ENCODE results near the gene LIN28B. TPM values are rescaled to one million over a fixed set of nuclear protein-coding genes. Genes with fewer than 3 reads are reported as not detected.
"Not testable (repeated sequence)": the region's sequence is repeated elsewhere in the genome, so short reads cannot be mapped to it uniquely, and the experiment has no call there.

LIN28B gene
- polyA plus RNA-seq, 3 donors = 0.13 to 0.32 (median 0.30) TPM

DNA sequence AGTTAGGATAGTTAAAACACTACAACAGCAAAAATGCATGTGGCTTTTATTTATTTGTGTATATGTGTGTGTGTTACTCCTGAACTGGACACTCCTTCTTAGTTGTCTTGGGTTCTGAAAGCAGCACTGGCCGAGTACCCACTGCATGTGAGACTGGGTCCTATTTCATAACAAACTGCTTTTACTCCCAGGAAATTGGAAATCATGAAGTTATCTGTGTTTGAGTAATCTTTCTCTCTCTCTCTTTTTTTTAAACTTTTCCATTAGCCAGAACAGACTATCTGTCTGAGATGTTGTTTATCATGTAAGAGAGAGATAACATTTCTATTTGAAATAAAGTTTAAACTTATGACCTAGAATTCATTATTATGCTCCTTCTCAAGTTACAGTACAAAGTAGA, 110.4 kb downstream of the LIN28B start:
- DNase-seq = no peak

DNA sequence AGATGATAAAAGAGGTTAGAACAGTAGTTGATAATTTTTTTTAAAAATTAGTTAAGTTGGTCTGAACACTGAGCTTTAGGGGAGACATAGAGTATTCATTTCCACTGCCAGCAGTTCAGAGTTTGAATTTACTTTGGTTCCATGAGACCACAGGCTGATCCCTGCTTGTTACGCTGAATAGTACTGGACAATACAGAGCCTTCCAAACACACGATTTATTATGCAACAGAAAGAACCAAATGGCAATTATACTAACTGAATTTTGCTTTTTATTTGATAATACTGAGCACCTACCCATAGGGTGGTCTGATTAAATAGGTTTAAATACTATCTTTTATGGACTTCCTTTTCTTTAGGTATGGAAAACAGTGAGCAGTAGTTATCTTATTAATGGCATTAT, 111.5 kb downstream of the LIN28B start:
- no peak for DNase-seq

DNA sequence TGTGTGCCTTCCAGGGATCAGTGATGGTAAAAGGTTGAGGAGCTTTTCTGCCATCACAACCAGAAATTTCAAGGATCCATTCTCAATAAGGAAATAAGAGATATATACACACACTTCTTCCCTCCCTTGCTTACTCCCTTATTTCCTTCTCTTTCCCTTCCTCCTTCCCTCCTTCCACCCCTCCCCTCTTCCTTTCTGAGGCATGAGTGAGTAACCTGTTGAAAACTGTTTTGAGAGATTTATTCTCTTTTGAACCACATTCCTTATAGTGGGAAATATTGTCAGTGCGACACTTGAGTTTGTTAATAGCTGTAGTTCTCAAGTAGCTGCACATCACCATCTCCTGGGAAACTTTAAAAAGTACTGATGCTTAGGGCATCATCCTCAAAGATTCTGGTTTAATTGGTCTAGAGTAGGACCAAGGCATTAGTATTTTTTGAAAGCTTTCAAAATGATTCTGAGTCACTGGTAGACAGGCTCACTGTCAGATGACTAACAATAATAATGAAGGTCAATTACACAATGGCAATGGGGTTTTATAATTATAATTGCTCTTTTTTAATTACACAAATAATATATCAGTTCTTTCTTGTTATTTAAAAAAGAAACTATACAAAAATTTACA, 113.0 kb downstream of the LIN28B start:
- no peak for DNase-seq

DNA sequence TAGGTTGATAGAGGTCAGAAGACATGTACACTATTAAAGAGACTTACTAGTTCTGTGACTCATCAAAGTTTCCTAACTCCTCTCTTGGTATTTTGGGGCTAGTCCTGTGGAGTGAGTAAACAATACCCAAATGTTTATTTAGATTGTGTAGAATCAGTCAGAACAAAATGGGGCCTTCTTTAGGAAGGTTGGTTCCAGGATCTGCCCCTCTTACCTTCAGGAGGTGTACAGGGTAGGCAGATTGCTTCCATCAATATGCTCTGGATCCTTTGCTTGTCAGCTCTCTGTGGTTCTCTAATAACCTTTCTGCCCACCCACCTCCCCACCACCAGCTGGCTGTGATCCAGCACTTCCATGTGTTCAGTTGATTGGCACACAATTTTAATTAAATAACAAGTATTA, 115.9 kb downstream of the LIN28B start:
- DNase-seq = no peak

DNA sequence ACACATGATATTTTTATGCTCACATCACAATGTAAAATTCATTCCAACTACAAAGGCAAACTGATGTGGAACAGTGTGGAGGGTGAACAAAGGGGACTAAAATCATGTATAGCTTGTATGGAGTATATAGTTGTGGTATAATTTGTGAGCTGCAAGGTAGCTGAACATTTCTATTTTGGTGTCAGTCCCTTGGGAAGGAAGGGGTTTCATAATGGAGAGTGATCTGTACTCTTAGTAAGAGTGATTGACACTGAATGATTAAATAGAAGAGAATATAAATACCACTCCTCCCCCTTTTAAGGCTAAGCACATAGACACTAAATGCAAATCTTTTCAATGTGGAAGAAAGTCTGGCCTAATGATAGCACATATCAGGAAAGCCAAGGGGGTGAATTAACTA, 118.3 kb downstream of the LIN28B start:
- no peak for DNase-seq

GRCh38 chr6:105076418-105076817, 119.5 kb downstream of the LIN28B start:
- DNase-seq = not testable (repeated sequence)

- DNase-seq = peak; percentile 37
Observed at GRCh38 chr6:105077596-105078385, 120.9 kb downstream of the LIN28B start.

GRCh38 chr6:105078386-105078708, 121.4 kb downstream of the LIN28B start:
- no peak for DNase-seq

- DNase-seq = no peak
Observed at GRCh38 chr6:105080279-105080678, 123.4 kb downstream of the LIN28B start.

GRCh38 chr6:105081662-105082061, 124.8 kb downstream of the LIN28B start:
- not testable (repeated sequence) for DNase-seq

DNA sequence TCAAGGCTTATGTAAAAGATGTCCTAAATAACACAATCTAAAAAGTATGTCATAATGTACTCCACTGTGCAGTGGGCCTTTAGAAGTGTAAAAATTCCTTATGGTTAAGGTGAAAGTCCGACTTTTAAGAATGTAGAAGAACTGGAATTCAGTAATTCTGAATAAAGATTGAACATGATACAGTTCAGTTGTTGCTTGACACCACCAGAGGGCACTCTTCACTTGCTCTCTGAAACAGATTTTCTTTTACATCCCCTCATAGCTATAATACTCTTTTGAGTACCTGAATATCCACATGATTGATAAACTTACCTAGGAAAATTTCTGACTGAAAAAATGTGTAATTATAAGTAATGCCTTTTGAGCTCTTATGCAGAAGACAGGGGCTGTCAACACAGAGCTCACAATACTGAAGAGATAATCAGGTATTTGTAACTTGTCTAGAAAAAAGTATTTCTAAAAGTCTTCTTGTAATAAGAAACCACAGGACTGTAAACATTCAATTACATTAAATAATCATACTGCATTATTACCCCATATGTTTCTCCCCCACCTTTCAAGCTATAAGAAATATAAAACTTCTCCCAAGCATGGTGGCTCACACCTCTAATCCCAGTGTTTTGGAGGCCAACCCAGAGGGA, 130.8 kb downstream of the LIN28B start:
- peak; percentile 61 for DNase-seq

GRCh38 chr6:105091140-105091829, 134.4 kb downstream of the LIN28B start:
- no peak for DNase-seq

DNA sequence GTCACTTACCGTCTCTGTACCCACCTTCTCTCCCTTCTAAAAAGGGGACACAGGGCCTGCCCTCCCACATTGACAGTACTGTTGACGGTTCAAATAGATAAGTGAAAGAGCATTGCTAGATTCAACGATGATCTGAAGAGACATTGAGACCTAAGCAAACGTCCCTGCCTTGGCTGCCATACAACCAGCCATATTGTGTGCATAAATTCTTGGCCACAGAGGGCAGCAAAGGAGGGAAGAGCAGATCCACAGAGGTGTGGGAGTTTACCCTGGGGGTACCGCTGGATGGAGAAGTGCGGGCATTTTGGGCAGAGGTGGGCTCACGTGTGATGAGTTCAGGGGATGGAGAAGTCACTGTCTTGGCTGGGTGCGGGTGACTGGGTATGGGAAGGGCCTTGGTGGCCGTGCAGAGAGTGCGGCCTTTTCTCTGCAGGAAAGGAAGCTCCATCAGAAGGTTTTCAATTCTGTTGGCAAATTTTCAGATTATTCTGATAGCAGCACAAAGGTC, 137.3 kb downstream of the LIN28B start:
- no peak for DNase-seq

GRCh38 chr6:105095139-105095538, 138.2 kb downstream of the LIN28B start:
- DNase-seq = no peak

DNA sequence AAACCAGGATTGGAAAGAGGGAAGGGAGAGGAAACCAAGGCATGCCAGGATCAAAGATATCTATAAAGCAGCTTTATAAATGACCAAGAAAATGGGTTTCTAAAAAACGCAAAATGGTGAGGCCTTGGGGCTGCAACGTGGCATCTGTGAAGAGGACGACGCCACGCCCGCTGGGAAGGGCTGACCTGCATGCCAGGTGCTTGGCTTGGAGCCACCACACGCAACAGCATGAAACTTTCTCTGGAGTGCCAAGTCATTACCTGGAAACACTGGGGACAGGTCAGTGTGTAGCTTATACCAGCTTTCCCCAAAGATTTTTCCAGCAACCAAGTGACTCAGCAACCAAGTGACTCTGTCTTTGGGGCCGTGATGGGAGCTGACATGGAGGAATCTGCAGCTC, 140.4 kb downstream of the LIN28B start:
- no peak for DNase-seq

- DNase-seq = no peak
Observed at GRCh38 chr6:105099371-105099770, 142.5 kb downstream of the LIN28B start.

GRCh38 chr6:105102186-105102585, 145.3 kb downstream of the LIN28B start:
- no peak for DNase-seq

DNA sequence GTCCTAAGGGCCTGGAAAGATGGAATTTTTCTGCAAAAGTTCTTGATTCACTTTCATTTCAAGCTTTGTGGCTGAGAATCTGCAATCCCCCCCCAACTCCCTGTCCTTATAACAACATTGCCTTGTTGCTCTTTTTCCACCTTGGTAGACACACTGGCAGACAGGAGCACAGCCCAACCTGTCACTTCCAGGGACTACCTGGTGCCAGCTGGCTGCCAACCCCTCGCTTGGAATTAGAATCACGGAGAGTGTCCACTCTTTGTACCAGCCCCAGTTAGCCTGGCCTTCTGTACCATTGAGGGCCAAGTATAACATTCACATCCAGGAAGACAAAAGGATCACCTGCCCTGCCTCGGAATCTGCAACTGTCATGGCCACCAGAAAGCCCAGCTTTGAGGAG, 148.2 kb downstream of the LIN28B start:
- DNase-seq = no peak

- no peak for DNase-seq
Observed at GRCh38 chr6:105106260-105106659, 149.4 kb downstream of the LIN28B start.

DNA sequence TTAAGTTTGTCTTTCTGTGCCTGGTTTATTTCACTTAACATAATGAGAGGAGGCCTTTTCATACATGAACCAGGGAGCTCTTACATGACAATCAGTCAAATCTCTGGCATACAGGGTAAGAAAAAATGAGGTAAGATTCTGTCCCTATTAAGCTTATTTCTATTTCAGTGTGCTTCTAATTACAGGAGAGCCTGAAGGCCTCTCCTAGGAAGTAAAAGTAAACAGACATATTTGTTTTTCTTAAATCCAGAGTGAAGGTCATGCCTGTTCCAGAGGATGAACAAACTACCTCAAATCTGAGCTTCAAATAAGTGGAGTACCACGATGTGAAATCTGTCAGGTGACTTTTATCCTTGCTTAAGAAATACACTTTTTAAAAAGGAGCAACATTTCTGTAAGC, 150.3 kb downstream of the LIN28B start:
- DNase-seq = no peak

DNA sequence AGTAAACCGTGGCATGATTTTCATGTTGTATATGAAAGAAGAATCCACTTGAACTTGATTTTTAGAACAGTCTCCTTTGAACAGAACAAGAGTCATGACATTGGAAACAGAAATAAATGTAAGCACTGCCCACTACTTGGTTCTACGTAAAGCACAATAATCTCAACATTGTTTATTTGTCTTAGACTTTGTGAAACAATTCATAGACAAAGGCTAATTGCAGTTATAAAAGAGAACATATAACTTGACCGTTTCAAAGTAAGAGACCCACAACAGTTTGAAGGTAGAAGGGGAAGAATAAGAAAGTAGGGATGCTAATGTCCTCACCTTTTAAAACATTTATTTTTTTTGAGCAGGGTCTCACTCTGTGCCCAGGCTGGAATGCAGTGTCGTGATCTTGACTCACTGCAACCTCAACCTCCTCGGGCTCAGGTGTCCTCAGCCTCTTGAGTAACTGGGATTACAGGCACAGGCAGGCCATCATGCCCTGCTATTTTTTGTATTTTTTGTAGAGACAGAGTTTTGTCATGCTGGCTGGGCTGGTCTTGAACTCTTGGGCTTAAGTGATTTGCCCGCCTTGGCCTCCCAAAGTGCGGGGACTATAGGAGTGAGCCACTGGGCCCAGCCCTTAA, 151.8 kb downstream of the LIN28B start:
- no peak for DNase-seq

Data from renal pelvis (tissue), 4 donors.